ENCODE data around the gene CEP170.

Gene CEP170

GRCh38 chr1:243267914-243268653 lies 13.0 kb upstream of the CEP170 start:
- no peak for DNase-seq

GRCh38 chr1:243267471-243267880 lies 12.4 kb upstream of the CEP170 start:
- DNase-seq, result no peak

- no peak for DNase-seq
Measured at GRCh38 chr1:243266231-243266630, 11.2 kb upstream of the CEP170 start.

- DNase-seq, result no peak
Measured at GRCh38 chr1:243264717-243265116, 9.6 kb upstream of the CEP170 start.

GRCh38 chr1:243261390-243261789 lies 6.3 kb upstream of the CEP170 start:
- no peak for DNase-seq

- DNase-seq, result no peak
Measured at GRCh38 chr1:243260221-243260880, 5.3 kb upstream of the CEP170 start.

GRCh38 chr1:243258731-243259130 lies 3.6 kb upstream of the CEP170 start:
- no peak for DNase-seq

GRCh38 chr1:243257189-243257588 lies 2.1 kb upstream of the CEP170 start:
- DNase-seq, result no peak

GRCh38 chr1:243256590-243256989 lies 1.5 kb upstream of the CEP170 start:
- DNase-seq, result no peak

- peak; percentile 97 for DNase-seq
Measured at GRCh38 chr1:243255791-243256512, 871 bp upstream of the CEP170 start, which contains the start of gene SDCCAG8. SDCCAG8 (plus strand) TSS chr1:243256041; CDS start chr1:243256174, 133 bp downstream.

GRCh38 chr1:243254233-243254926 lies 701 bp downstream of the CEP170 start:
- DNase-seq, result peak; percentile 60

- no peak for DNase-seq
Measured at GRCh38 chr1:243253926-243254232, 1.2 kb downstream of the CEP170 start.

GRCh38 chr1:243253211-243253925 lies 1.7 kb downstream of the CEP170 start:
- DNase-seq, result no peak

GRCh38 chr1:243251539-243251938 lies 3.5 kb downstream of the CEP170 start:
- DNase-seq, result no peak

GRCh38 chr1:243250102-243250501 lies 5.0 kb downstream of the CEP170 start:
- DNase-seq, result no peak

GRCh38 chr1:243249214-243249613 lies 5.9 kb downstream of the CEP170 start:
- no peak for DNase-seq

GRCh38 chr1:243247901-243248300 lies 7.2 kb downstream of the CEP170 start:
- DNase-seq, result no peak

- no peak for DNase-seq
Measured at GRCh38 chr1:243246916-243247315, 8.2 kb downstream of the CEP170 start.

GRCh38 chr1:243244432-243244841 lies 10.6 kb downstream of the CEP170 start:
- no peak for DNase-seq

- no peak for DNase-seq
Measured at GRCh38 chr1:243236604-243237252, 18.4 kb downstream of the CEP170 start.

- DNase-seq, result no peak
Measured at GRCh38 chr1:243234978-243235647, 20.0 kb downstream of the CEP170 start.

GRCh38 chr1:243233908-243234307 lies 21.2 kb downstream of the CEP170 start:
- DNase-seq, result no peak

Measured in CD4-positive, alpha-beta T cell treated with Interferon gamma for 1 hour (primary cell).